HG02571 (cell line): ENCODE results near the gene CDC42BPA.
"Not testable (repeated sequence)": the region's sequence is repeated elsewhere in the genome, so short reads cannot be mapped to it uniquely, and the experiment has no call there.

ENCODE experiments used
- ATAC-seq: cut with Tn5 transposase; IDR thresholded peaks from one replicate; pipeline ENCODE4 v1.9.1; 2021; ENCODE audit warnings: mild to moderate bottlenecking, moderate library complexity; ENCODE audit not compliant: unreplicated experiment

The CDC42BPA gene

DNA sequence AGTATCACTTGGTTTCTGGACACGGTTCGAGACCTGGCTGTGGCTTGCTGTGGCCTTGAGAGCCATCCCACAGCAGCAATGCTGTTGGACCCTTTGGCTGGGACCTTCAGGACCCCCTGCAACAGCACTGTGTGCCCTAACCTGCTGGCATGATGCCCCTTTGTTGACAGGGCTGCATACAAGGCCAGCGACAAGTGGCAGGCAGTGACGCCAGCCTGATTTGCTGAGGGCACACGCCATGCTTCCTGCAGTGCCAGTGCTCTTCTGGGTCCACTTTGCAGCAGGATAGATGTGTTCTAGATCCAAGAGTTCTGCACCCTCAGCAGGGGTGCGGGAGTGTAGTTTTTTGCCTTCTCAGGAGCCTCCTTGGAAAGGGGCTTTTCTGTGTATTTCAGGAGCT lies 345.4 kb downstream of the CDC42BPA start:
- no peak for ATAC-seq

DNA sequence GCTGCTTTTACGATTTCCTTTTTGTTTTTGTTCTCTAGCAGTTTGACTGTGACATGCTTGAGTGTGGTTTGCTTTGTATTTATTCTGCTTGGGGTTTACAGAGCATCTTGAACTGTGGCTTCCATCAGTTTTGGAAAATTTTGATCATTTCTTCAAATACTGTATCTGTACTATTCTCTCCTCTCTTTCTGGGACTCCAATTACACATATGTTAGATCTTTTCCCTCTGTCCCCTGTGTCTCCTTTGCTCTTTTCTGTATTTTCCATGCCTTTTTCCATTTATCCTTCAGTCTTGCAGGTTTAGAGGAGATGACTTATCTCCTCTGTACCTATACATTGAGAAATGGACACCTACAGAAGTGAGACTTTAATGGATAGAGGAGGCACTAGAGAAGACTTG lies 346.5 kb downstream of the CDC42BPA start:
- ATAC-seq: no peak

DNA sequence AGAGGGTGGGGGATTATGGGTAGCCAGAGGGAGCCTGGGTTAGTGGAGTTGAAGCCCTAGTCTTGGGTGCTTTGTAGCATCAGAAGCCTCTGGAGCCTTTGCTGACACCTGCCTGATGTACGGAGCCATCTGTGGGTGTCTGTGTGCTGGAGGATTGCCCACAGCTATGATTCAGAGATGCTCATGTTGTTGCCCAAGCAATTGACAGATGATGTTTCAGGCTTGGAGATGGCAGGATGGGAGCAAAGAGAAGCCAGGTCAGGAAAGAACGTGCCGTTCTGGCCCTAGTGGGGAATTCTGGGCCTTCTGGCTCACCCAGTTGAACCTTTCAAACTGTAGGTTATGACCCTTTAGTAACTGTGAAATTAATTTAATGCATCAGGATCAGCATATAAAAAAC lies 350.6 kb downstream of the CDC42BPA start:
- no peak for ATAC-seq

DNA sequence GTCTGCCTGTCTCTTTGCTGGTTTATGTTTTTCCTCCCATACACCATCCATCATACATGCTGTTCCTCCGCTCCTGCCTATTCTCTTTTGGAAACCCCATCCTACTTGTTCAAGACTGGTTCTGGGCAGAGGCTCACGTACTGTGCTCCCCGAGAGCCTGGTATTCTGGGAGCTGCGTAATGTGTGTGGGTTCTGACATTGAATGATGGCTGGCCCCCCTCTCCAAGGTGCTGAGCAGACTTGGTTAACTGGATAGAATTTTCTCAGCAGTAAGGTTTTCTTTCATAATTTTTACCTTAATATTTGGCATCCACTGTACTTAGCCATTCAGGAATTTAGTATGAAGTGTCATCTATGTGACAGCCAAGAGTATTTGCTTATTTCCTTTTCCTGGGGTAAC lies 351.6 kb downstream of the CDC42BPA start:
- ATAC-seq: no peak

DNA sequence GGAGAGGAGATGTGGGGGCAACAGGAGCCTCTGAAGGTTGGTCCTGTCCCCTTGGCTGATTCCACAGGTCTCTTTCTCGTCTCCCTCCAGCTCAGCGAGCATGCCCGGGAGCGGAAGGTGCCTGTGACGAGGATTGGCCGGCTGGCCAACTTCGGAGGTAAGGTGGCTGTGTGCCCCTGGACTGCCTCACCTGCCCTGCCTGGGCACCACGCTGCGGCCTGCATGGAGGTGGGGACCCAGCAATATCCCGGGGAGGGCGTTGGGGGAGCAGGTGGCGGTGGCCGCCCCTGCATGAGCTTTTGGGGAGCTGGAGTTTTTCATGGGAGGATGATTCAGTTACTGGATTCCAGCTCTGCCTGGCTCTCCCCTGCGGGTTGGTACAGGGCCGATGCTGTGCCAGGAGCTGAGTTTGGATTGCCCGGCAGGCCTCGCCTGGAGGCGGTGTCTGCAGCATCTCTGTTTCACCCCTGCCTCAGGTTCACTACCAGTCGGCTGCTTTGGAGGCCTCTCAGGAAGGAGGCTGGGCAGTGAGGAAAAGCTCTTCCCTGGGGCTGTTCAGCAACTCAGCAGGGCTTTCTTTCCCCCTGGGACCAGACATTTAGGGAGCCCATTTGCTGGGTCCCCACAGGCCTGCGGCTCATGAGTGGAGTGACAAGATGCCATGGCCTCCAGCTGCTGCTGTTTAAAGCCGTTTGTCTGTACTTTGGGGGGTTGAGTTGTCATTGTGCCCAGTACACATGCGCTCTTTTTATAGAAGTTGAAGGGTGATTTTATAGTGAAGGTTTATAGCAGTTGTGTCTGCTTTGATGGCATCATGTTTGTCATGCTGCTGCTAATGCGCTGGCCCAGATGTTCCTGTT lies 352.5 kb downstream of the CDC42BPA start:
- ATAC-seq: no peak

DNA sequence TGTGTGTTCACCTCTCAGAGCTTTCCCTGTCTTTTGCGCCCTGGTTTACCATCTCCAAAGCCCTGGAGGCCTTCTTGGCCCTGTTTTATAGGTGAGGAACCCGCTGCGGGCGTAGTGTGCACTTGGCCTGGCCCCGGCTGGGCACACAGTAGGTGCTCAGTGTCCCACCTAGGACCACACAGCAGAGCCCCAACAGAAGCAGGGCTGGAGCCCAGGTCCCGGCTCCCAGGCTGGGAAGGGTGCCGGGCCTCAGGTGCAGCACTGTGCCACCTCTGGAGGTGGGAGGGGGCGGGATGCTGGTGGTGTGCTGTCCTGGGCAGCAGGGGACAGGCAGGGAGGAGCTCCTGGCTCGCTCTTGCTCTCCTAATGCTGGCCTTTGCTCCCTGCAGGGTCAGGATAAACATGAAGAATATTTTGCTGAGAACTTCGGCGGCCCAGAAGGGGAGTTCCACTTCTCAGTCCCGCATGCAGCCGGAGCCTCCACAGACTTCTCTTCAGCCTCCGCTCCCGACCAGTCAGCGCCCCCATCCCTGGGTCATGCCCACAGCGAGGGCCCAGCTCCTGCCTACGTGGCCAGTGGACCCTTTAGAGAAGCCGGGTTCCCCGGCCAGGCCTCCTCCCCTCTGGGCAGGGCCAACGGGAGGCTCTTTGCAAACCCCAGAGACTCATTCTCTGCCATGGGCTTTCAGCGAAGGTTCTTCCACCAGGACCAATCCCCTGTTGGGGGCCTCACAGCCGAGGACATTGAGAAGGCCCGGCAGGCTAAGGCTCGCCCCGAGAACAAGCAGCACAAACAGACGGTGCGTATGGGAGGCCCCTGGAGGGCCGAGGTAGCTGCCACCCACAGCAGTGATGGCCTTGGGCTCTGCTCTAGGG lies 353.4 kb downstream of the CDC42BPA start:
- ATAC-seq: no peak

DNA sequence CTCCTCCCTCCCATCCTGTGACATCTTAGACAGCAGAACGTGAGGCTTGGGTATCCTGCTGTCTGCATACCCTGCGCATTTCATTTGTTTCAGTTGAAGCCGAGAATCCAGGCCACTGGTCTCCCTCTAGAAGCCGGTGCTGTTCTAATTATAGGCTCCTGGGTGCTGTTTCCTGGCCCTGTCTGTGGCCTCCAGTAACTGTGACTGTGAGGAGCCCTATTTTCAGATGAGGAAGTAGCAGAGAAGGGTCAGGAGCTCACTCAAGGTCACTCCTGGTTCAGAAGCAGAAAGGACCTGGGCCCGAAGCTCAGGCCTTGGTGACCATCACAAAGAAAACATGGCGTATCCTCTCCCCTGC lies 354.2 kb downstream of the CDC42BPA start:
- ATAC-seq: no peak

DNA sequence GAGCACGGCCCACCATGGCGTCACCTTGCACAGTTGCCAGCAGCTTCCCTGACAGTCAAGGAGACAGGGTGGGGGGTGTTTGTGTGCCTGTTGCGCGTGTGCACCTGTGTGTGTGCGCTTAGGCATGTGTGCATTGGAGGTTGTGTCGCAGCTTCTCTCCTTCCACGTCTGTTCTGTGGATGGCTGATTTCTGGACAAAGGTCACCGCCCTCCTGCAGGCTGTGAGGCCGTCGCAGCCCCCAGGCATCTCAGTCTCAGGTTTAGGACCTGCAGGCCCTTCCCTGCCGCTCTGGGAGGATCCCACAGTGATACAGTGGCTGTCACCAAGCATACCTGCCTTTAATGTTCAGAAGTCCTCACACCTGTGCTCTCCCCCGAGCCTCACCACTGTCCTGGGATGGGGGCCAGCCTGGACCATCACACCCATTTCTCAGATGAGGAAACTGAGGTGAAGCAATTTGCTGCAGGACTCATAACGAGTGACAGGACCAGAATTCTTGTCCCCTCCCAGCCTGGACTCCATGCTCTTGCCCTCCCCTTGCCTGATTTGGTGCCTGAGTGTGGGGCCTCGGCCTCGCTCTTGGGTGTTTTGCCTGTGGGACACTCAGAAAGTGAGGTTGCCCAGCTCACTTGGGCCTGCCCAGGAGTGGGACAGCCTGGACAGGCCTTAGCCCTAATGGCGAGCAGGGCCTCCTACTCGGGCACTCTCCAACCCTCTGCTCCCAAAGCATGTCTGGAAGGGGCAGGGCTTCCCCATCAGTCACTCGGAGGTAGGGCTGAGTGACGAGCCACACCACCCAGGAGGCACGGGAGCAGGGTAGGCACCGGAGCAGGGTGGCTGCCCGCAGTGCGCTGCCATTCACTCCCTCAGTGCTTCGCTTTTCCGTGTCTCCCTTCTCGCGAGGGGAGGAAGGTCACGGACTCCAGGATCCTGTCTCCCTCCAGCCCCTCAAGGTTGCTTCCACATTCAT lies 355.6 kb downstream of the CDC42BPA start:
- ATAC-seq: no peak

DNA sequence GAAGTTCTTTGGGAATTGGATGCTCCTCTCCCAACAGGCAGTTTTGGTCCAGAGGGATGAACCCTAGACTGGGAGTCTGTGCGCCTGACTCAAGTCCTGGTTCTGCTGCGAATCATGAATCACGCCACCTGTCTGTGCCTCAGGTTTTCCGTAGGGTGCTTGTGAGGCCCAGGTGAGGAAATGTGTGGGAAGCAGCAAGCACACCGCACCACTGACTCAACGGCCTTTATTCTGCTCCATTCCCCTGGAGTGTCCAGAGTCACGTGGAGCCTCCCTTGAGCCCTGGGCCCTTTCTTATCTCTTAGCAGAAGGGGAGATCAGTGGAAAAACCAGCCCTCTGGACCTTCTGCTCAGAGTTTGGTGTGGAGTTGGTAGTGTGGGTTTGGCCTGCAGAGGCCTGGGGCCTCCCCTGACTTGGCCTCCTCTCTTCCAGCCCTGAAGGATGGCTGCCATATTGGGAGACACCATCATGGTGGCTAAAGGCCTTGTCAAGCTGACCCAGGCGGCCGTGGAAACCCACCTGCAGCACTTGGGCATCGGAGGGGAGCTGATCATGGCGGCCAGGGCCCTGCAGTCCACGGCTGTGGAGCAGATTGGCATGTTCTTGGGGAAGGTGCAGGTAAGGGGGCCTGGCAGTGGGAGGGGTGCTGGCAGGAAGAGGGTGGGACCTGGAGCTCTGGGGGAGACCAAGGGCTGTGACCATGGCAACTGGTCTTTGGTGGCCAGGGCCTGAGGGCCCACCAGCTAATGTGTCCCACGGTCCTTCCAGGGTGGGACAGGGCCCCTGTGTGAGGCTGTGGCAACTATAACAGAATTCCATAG lies 357.1 kb downstream of the CDC42BPA start:
- ATAC-seq: no peak

DNA sequence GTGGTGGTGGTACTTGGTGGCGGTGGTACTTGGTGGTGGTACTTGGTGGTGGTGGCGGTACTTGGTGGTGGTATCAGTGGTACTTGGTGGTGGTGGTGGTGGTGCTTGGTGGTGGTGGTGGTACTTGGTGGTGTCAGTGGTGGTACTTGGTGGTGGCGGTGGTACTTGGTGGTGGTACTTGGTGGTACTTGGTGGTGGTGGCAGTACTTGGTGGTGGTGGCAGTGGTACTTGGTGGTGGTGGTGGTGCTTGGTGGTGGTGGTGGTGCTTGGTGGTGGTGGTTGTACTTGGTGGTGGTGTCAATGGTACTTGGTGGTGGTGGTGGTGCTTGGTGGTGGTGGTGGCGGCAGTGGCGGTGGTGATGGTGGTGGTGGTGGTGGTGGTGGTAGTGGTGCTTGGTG lies 358.0 kb downstream of the CDC42BPA start:
- no peak for ATAC-seq

DNA sequence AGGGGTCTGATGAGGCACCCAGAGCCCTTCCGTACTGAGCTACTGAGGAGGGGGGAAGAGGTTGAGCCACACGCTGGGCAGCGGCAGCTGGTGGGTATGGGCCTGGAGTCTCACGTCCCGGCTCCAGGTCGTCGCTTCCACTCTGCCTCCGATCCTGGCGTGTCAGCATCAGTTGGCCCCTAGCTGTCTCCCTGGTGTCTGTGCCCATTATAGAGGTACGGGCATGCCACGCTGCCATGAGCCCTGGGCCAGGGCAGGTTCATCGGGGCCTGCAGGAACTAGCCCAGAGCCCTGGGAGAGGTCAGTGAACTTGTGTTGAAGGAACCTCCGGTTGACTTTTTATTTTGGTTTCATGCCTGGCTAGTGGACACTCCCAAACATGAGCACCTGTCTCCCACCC lies 360.0 kb downstream of the CDC42BPA start:
- no peak for ATAC-seq

DNA sequence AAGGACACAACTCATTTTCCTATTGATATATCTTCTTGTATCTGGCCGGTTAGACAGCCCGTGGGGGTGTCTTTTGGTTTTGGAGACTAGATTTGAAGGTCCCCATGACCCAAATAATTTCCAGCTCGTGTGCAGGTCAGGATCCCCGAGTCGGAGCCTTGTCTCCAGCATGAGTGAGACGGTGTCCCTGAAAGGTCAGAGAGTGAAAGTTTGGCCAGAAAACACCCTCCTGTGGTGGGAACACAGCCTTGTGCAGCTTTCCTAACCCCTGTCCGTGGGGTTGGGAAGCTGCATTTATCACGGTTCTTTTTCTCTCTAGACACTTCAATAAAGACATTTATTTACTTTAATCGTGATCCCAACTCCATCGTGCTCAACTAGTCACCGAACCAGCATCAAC lies 360.6 kb downstream of the CDC42BPA start:
- ATAC-seq: no peak

DNA sequence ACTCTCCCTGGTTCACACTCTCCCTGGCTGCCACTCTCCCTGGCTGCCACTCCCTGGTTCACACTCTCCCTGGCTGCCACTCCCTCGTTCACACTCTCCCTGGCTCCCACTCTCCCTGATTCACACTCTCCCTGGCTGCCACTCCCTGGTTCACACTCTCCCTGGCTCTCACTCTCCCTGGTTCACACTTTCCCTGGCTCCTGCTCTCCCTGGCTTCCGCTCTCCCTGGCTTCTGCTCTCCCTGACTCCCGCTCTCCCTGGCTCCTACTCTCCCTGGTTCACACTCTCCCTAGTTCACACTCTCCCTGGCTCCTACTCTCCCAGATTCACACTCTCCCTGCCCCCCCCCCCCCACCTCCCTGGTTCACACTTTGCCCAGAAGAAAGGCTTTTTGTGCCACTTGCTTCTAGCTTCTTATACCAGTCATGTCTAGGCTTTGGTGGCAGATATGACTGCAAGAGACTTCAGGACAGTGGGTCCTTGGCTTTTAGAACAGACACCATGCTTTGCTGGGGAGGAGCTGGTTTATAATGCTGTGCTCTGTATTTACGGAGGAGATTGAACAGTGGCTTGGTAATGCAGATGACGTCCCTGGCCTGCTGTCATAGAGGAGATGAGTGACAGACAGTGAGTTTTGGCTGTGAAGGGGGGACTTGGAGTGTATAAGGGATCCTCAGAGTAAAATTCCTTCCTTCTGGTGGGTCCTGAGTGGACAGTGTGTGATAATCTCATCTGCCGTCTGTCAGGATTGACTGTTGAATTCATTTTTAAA lies 361.2 kb downstream of the CDC42BPA start:
- ATAC-seq: no peak

DNA sequence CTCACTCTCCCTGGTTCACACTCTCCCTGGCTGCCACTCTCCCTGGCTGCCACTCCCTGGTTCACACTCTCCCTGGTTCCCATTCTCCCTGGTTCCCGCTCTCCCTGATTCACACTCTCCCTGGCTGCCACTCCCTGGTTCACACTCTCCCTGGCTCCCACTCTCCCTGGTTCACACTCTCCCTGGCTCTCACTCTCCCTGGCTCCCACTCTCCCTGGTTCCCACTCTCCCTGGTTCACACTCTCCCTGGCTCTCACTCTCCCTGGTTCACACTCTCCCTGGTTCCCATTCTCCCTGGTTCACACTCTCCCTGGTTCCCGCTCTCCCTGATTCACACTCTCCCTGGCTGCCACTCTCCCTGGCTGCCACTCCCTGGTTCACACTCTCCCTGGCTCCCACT lies 362.4 kb downstream of the CDC42BPA start:
- not testable (repeated sequence) for ATAC-seq

DNA sequence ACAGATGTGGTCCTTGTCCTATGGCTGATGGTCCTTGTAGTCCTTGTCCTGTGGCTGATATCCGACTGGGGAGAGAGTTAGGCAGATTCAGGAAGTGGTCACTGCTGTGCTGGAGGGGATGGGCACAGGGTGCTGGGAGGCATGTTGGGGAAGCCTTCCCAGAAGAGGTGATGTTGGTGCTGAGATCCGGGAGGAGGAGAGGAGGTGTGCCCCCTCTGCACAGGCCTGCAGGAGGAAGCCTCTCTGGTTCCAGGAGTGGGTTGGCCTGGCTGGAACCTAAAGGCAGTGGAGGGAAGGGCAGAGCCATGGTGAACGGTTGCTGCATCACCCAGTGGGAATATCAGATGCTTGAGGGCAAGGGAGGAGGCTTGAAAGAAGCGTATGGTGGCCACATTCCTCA lies 363.5 kb downstream of the CDC42BPA start:
- no peak for ATAC-seq

DNA sequence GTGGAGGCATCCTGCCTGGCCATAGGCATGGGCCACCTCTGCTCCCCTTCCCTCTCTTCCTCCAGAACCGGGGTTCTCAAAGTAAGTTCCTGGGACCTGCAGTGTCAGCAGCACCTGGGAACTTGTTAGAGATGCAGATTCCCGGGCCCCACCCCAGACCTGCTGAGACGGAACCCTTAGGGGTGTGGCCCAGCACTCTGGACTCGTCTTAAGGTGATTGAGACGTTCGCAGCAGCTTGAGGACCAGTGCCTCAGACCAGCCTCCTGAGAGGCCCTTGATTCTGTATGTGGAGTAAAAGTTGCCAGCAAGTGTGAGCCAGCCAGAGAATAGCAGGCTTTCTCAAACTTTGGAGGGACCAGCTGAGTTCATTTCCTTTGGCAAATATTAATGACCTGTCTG lies 364.0 kb downstream of the CDC42BPA start:
- ATAC-seq: no peak

DNA sequence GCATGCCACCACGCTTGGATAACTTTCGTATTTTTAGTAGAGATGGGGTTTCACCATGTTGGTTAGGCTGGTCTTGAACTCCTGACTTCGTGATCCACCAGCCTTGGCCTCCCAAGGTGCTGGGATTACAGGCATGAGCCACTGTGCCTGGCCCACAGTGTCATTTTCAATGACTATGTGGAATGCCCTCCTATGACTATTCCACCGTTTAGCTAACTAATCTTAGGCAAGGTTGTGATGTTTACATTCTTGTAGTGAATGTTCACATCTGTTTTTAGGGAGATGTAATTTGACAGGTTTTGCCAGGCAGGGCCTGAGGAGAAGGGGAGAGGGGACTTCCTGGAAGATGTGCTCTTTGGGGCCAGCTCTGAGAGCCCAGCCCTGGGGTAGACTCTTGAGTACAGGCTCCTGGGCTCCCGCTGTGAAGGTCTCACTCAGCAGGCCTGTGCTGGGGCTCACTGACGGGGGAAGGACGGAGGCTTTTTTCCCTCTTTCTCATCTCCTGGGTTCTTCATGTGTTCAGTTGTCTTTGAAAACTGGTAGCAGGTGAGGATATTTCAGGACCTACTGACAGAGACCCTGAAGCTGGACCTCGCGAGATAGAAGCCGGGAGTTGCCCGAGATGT lies 365.0 kb downstream of the CDC42BPA start:
- ATAC-seq: no peak

DNA sequence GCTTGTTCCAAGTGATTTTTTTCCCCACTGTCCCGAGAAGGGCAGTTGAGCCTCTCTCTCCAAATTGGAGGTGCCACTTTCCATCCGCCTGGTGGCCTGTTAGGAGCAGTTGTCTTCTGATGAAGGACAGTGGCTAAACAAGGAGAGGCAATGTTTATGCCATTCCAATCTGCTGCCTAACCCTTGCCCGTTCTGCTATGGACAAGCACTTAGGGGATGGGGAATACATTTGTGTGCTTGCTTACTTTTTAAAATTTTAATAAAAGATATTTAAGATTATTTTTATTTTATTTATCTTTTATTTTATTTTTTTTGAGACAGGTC lies 366.2 kb downstream of the CDC42BPA start:
- ATAC-seq: no peak
